Right lobe of liver (tissue), 6 donors: ENCODE measurements around the gene POLN. TPM values are rescaled to one million over a fixed set of nuclear protein-coding genes. Genes with fewer than 3 reads are reported as not detected.
A peak's percentile ranks its signal among the peaks of the same experiment; 100 is the strongest.

ENCODE experiments used
- ATAC-seq, 4 donors: fragments of 200-7000 bp; cut with Tn5 transposase; one replicate each; pipeline ENCODE4 v1.9.1; 2020; ENCODE audit warnings: mild to moderate bottlenecking in 4 of 4, moderate library complexity in 4 of 4
- DNase-seq, 3 donors: peaks; one replicate each; pipeline ENCODE4 v3.0.0-alpha.2; 2020
- H3K27ac ChIP-seq, 3 donors: fragments of 200-600 bp; one replicate each; pipeline ENCODE4 v1.8.0; 2022
- H3K27me3 ChIP-seq, 2 donors: fragments of 200-600 bp; one replicate each; pipeline ENCODE4 v1.8.0; 2022
- H3K36me3 ChIP-seq, 4 donors: fragments of 200-600 bp; sonication (generic) in 1 of 4; one replicate each; pipeline versions ENCODE4 v1.5.1 to v1.8.0; 2017 to 2022; ENCODE audit warnings: control low read depth in 1 of 4
- H3K4me1 ChIP-seq, 4 donors: fragments of 200-600 bp; sonication (generic) in 1 of 4; one replicate each; pipeline versions ENCODE4 v1.5.1 to v1.8.0; 2017 to 2022; ENCODE audit warnings: control low read depth in 1 of 4
- H3K4me3 ChIP-seq, 3 donors: fragments of 200-600 bp; one replicate each; pipeline ENCODE4 v1.8.0; 2022
- H3K9me3 ChIP-seq, 4 donors: fragments of 200-600 bp; sonication (generic) in 1 of 4; one replicate each; pipeline versions ENCODE4 v1.5.1 to v1.8.0; 2017 to 2022; ENCODE audit warnings: control low read depth in 1 of 4
- POLR2A ChIP-seq: fragments of 450-650 bp; IDR thresholded peaks from one replicate; pipeline ENCODE4 v1.6.1; 2017; ENCODE audit warnings: antibody characterized with exemption, mild to moderate bottlenecking
- WGBS: methylation state at CpG from one replicate; pipeline ENCODE4 v1.1.6; 2018; ENCODE audit warnings: low coverage, low lambda C conversion rate; ENCODE audit not compliant: insufficient coverage; ENCODE audit errors: missing lambda C conversion rate; 5-methylcytosine and 5-hydroxymethylcytosine counted together
- intact Hi-C, 2 donors: fragments of 100-400 bp; cut with DNase I; formaldehyde crosslinking; loops; one replicate each; pipeline versions ENCODE4 v1.11.2 to v1.14.1; 2022
- total RNA-seq, 6 experiments: library from RNA; depleted of rRNA in 2 of 6; stranded (reverse); fragments of >200 nt in 2 of 6; fragmentation: NEBNext Ultra II Directional in 3 of 6; extraction: Animal tissue kit (Norgen Biotek cat#: 25700) in 3 of 6; gene quantifications; one replicate each; pipeline versions ENCODE4 v1.1.0 to v1.2.4, GENCODE V29; 2016 to 2023
- TF ChIP-seq, protein P1 (sequence below), 4 donors: fragments of 200-600 bp in 3 of 4; fragments of 450-650 bp in 1 of 4; IDR thresholded peaks; one replicate each; pipeline versions ENCODE4 v1.5.1 to v1.8.0; 2016 to 2022; ENCODE audit warnings: antibody characterized with exemption in 4 of 4, mild to moderate bottlenecking in 2 of 4
- donor health status: DM: no; HTN: yes; CAD: no.
- donor health status: DM: no; HTN: no; CAD: no.
- donor health status: DM: no; HTN: no; CAD: no.
- donor health status: DM: no; HTN: yes; CAD: no.
- donor health status: DM: no; HTN: yes; CAD: no.

The POLN gene
- total RNA-seq, 6 experiments from 2014 or later, result 0.87 to 2.5 (median 1.4) TPM

DNA sequence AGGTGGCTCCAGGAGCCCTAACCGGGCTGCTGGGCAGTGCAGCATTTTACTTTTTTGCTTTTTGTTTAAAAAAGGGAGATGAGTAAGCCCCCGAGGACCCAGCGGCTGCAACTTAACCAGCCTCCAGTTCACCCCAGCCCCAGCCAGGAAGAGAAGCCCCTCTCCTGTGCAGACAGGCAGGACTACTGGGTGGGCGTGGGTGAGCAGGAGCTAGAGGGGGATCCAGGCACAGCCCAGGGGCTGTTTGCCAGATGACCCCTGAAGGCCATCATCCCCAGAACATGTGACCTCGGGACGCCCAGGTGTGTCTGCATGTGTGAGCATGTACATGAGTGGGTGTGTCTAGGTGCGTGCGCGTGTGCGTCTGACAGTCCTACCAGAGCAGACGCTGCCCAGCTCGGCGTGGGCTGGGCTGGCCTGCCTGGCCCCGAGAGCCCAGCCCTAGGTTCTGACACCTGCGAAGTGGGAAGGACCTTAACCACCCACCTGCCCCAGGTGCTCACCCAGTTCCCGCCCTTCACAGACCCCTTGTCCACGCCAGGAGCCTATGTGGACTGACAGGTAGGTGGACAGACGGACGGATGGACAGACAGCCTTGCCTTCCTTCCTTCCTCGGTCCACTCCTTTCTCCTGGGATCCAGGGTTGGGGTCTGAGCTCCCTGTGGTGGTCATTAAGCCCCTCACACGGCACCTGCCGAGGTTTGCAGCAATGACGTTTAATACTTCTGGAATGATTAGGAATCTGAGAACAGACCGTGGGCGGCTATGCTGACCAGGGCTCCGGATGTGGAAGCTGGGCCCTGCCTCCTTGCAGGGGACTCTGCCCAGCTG is 7.8 kb upstream of the POLN start:
- Histone ChIP-seq H3K27ac (no peak overlapping the region), H3K9me3 (no peaks in the 10 kb centered on the region), H3K36me3 (peaks cover 0 to 25% (median 6%) of the 10 kb centered on the region in 4 donors), H3K27me3 (no peaks in the 10 kb centered on the region), H3K4me1 (no peaks in the 10 kb centered on the region), H3K4me3 (no peak overlapping the region)
- DNase-seq (no peak), ATAC-seq (no peak)
- intact Hi-C loops, result no loop called here
- 77% methylated on average over 5 of the region's 26 CpGs for WGBS
- TF ChIP-seq POLR2A, result no peak
- TF ChIP-seq, protein P1, sequence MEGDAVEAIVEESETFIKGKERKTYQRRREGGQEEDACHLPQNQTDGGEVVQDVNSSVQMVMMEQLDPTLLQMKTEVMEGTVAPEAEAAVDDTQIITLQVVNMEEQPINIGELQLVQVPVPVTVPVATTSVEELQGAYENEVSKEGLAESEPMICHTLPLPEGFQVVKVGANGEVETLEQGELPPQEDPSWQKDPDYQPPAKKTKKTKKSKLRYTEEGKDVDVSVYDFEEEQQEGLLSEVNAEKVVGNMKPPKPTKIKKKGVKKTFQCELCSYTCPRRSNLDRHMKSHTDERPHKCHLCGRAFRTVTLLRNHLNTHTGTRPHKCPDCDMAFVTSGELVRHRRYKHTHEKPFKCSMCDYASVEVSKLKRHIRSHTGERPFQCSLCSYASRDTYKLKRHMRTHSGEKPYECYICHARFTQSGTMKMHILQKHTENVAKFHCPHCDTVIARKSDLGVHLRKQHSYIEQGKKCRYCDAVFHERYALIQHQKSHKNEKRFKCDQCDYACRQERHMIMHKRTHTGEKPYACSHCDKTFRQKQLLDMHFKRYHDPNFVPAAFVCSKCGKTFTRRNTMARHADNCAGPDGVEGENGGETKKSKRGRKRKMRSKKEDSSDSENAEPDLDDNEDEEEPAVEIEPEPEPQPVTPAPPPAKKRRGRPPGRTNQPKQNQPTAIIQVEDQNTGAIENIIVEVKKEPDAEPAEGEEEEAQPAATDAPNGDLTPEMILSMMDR (IDR thresholded peaks at IDR 0.05), result no peak

DNA sequence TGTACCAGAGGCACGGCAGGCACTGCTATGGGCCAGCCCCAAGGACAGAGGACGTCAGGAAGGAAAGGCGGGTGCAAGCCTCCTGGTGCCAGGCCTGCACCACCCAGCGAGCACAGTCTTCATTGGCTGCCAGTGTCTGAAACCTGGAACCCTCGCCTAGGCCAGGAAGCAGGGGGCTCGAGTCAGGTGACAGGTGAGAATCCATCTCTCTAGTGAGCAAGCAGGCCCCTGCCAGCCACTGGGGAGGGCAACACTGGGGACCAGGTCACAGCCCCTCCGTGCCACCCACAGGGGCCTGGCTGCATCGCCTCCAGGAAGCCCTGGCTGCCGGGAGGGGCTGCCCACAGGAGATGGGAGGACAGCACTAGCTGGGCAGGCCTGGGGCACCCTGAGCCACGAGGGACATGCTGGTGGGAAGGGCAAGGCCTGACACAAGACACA is 6.9 kb upstream of the POLN start:
- 71% methylated on average over 4 of the region's 10 CpGs for WGBS
- ATAC-seq, result no peak
- Histone ChIP-seq H3K4me3 (no peak overlapping the region), H3K4me1 (no peaks in the 10 kb centered on the region), H3K27ac (no peak overlapping the region), H3K27me3 (no peaks in the 10 kb centered on the region), H3K36me3 (peaks cover 0 to 16% (median 6%) of the 10 kb centered on the region in 4 donors), H3K9me3 (no peaks in the 10 kb centered on the region)
- peak in 1 of 3 donors; percentile 16 for DNase-seq
- no peak for TF ChIP-seq POLR2A
- TF ChIP-seq, protein P1 (IDR thresholded peaks at IDR 0.05), result no peak
- intact Hi-C loops, result no loop called here

DNA sequence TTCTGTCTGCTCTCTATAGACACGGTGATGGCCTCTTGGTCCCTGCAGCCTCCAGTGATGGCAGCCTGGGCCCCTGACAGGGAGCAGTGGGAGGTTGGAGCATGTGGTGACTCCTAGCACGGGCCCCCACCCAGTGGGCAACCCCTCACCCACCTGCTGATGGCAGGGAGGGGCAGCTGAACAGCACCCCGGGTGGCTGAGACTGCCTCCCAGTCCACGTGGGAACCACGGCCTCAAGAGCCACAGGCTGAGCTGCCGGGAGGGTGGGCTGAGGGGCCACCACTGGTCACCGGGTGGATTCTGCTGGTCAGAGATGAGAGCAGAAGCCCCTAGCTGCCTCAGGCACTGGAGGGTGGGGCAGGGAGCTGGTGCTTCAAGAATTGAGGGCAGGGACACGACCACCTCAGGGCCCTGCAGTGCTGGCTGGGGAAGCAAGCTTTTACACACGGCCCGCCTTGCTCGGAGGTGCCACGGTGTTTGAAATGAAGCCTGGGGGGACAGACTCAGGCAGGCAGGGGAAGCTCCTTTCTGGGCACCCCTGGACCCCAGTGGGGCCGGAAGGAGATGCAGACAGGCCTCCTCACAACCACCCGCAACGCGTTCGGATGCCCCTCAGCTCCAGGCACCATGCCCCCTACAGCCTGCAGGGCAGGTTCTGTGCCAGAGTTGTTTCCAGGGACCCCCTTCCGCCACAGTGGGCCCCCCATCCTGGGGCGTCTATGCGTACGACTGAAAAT is 6.3 kb upstream of the POLN start:
- no peak overlapping the region for H3K27ac ChIP-seq
- DNase-seq (no peak), ATAC-seq (no peak)
- no peak overlapping the region for H3K4me3 ChIP-seq
- peaks cover 0 to 14% (median 6%) of the 10 kb centered on the region in 4 donors for H3K36me3 ChIP-seq
- no peaks in the 10 kb centered on the region for H3K27me3 ChIP-seq
- WGBS, result 85% methylated on average over 3 of the region's 21 CpGs
- TF ChIP-seq, protein P1 (IDR thresholded peaks at IDR 0.05), result no peak
- no peak for TF ChIP-seq POLR2A
- intact Hi-C loops, result no loop called here
- no peaks in the 10 kb centered on the region for H3K4me1 ChIP-seq
- H3K9me3 ChIP-seq, result no peaks in the 10 kb centered on the region

DNA sequence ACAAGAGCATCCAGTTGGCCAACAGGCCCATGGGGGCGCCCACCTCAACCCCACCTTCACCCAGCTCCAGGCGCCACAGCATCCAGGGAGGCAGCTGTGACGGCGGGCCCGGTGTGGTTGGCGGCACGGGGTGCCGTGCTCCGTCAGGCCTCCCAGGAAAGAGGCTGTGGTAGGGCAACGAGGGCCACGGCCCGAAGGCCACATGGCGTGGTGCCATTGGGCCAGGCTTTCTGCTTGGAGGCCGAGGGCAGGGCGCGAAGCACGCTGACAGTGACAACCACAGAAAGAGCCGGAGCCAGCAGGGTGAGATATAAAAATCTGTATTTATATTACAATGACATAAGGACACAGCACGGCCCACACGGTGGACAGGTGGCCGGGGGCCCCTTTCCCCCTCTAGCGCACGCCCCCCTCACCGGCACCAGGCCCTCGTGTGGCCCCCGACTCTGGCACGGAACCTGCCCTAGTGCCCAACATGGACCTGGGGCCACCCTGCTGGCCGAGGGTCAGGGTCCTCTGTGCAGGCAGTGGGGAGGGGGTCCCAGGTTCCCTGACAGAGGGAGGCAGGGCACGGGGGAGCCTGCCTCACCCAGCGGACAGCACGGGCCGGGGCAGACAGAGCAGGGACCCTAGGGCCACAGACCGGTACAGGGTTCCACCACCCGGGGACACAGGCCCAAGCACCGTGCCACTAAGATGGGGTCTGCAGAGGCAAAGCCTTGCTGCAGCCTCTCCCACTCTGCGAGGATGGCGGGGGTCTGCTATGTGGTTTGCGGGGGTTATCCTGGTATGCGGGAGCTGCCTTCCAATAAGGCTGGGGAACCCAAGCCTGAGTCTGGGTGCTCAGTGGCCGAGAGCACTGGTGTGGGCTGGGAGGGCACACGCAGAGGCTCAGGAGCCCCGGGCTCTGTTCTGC is 5.5 kb upstream of the POLN start:
- Histone ChIP-seq H3K9me3 (no peaks in the 10 kb centered on the region), H3K4me3 (no peak overlapping the region), H3K27ac (no peak overlapping the region), H3K4me1 (peaks cover 0 to 1% (median 0%) of the 10 kb centered on the region in 4 donors), H3K27me3 (no peaks in the 10 kb centered on the region), H3K36me3 (peaks cover 0 to 14% (median 6%) of the 10 kb centered on the region in 4 donors)
- ATAC-seq, result no peak
- DNase-seq, result peak; percentile 12 to 52 (median 47)
- intact Hi-C loops, result no loop called here
- TF ChIP-seq, protein P1 (IDR thresholded peaks at IDR 0.05), result no peak
- no CpG with 5 or more reads among the region's 42 CpGs for WGBS
